Measurements from ENCODE around the gene RNF149.

RNF149 gene

DNA sequence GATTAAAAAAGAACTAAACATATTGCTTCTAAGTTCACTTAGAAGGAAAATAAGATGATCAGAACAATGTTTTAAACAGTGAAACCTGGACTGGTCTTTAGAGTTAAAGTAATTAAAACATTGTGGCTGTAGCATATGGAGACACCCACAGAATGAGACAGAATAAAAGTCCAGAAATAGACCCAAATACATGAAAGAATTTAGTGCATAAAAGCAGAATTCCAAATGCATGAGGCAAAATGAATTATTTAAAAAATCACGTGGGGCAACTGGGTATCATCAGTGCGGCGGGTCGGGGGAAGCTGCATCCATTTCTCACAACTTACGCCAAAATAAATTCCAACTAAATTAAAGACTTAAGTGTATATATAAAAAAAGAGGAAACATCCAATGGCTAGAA, 12.1 kb downstream of the RNF149 start:
- no peak overlapping the region for H3K4me3 ChIP-seq (ENCODE audit: low read depth, low read length)

DNA sequence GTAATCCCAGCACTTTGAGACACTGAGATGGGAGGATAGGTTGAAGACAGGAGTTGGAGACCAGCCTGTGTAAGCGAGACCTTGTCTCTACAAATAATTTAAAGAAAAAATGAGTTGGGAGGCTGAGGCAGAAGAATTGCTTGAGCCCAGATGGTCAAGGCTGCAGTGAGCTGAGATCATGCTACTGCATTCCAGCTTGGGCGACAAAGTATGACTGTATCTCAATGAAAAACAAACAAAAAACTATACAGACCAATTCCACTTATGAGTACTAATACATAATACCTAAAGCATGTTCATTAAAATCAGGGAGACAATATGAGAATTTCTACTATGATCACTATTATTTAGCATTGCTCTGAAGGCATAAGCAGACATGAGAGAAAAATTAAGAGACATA, 12.6 kb downstream of the RNF149 start:
- H3K4me3 ChIP-seq (ENCODE audit: low read depth, low read length) = no peak overlapping the region

- H3K4me3 ChIP-seq (ENCODE audit: low read depth, low read length) = no peak overlapping the region
Measured at GRCh38 chr2:101294861-101295260, 13.6 kb downstream of the RNF149 start.

DNA sequence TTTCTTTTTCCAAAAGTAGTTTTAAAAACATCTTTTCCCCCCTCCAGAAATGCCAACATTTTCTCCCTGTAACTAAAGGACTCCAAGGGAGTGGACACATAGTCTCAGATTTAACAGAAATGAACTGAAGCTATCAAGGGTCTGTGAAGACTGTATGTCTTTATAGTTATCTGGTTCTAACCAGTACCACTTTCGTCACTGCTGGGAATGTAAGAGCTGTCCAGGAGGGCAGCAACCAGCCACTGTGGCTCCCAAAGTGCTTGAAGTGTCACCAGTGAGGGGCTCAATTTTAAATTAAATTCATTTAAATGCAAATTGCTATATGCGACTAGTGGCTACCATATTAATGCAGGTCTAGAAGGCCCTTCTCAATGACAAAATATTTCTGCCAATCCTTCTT, 15.0 kb downstream of the RNF149 start:
- no peak overlapping the region for H3K4me3 ChIP-seq (ENCODE audit: low read depth, low read length)

DNA sequence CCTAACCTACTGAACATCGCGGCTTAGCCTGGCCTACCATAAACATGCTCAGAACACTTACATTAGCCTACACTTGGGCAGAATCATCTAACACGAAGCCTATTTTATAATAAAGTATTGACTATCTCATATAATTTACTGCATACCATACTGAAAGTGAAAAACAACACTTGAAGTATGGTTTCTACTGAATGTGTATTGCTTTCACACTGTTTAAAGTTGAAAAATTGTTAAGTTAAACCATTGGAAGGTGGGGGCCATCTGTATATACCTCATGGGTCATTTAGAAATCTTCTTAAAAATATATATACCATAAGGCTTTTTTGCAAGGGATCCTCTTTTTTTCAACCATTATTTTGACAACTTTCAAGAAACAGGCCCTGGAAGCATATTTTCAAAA, 16.5 kb downstream of the RNF149 start:
- H3K4me3 ChIP-seq (ENCODE audit: low read depth, low read length) = no peak overlapping the region

DNA sequence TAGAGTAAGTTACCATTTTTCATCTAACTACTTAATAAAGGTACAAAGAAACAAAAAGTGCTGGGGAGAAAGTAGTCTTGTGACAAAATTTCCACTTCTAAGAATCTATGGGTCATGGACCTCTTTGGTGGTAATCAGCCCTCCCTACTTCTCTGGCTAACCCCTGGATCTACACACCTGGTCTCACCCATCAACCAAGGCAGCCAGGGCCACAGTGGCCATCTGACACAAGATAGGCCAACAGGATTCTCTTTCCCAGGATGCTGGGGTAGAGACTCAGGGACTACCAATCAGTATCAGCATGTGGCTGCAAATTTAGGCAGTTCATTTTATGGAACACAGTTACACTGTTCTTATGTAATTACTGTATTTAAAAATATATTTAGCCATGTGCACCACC, 17.8 kb downstream of the RNF149 start:
- no peak overlapping the region for H3K4me3 ChIP-seq (ENCODE audit: low read depth, low read length)

GRCh38 chr2:101287303-101287702, 21.2 kb downstream of the RNF149 start:
- no peak overlapping the region for H3K4me3 ChIP-seq (ENCODE audit: low read depth, low read length)

DNA sequence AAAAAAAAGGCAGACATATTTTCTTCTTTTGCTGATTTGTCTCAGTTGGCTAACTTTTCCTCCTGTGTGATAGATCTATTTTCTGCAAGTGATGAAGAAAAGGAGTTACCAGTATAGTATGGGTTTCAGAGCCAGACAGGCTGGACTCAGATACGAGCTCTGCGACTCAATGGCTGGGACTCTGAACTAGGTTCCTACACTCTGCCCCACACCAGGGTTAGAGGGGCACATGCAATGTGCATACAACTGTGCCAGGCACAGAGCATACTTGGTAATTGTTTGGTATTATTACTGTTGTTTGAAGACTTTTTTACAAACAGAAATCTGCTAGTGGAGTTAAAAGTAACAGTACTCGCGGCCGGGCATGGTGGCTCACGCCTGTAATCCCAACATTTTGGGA, 21.8 kb downstream of the RNF149 start:
- no peak overlapping the region for H3K4me3 ChIP-seq (ENCODE audit: low read depth, low read length)

- no peak overlapping the region for H3K4me3 ChIP-seq (ENCODE audit: low read depth, low read length)
Measured at GRCh38 chr2:101282980-101283379, 25.5 kb downstream of the RNF149 start.

GRCh38 chr2:101281482-101281881, 27.0 kb downstream of the RNF149 start:
- H3K4me3 ChIP-seq (ENCODE audit: low read depth, low read length) = no peak overlapping the region

GRCh38 chr2:101278925-101279324, 29.6 kb downstream of the RNF149 start:
- no peak overlapping the region for H3K4me3 ChIP-seq (ENCODE audit: low read depth, low read length)

DNA sequence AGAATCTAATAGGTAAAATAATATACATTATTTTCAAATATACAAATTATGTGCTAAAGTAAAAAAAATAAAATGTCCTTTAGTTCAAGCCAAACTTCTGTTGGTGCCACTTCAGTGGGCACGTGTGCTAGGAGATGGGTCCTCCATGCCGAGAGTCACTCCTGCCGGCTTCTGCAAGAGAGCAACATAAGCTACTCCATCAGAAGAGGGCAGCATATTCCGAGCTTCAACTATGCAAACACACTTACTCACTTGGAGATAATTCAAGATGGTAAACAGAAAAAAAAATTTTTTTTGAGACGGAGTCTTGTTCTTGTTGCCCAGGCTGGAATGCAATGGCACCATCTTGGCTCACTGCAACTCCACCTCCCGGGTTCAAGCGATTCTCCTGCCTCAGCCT, 31.4 kb downstream of the RNF149 start:
- H3K4me3 ChIP-seq (ENCODE audit: low read depth, low read length) = no peak overlapping the region

DNA sequence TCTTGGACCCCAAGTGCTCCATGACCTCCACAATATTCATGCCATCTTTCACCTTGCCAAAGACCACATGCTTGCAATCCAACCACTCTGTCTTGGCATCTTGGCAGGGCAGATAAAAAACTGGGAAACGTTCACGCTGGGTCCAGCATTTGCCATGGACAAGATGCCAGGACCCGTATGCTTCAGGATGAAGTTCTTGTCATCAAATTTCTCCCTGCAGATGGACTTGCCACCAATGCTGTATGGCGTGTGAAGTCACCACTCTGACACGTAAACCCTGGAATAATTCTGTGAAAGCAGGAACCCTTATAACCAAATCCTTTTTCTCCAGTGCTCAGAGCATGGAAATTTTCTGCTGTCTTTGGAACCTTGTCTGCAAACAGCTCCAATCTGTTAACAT, 34.4 kb downstream of the RNF149 start:
- H3K4me3 ChIP-seq (ENCODE audit: low read depth, low read length) = no peak overlapping the region

GRCh38 chr2:101273056-101273455, 35.4 kb downstream of the RNF149 start:
- no peak overlapping the region for H3K4me3 ChIP-seq (ENCODE audit: low read depth, low read length)

GRCh38 chr2:101272045-101272784, 36.3 kb downstream of the RNF149 start:
- no peak overlapping the region for H3K4me3 ChIP-seq (ENCODE audit: low read depth, low read length)

DNA sequence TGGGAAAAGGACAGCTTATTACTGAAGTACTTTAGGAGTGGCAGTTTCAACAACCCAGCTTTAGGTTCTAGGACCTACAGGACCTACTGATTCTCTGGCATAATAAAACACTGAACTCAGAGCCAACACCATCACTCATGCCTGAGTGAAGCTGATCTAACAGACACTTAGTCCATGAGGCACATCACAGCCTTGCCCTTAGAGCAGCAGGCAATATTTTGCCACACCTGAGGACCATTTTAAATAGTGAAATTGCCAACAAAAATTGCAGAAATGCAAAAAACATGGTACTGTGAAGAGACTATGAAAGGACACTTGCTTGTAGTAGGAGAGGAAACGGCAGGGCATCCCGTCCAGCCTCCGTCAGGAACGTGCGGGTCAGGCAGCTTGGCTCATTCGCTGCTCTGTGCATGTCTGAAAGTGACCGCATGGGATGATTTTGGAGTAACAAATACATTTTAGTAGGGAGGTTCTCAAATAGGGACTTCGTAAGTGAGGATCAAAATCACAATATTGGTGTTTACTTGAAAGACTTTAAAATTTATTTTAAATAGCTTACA, 37.7 kb downstream of the RNF149 start:
- no peak overlapping the region for H3K4me3 ChIP-seq (ENCODE audit: low read depth, low read length)

- no peak overlapping the region for H3K4me3 ChIP-seq (ENCODE audit: low read depth, low read length)
Measured at GRCh38 chr2:101267671-101268656, 40.5 kb downstream of the RNF149 start.

GRCh38 chr2:101265893-101266499, 42.5 kb downstream of the RNF149 start:
- H3K4me3 ChIP-seq (ENCODE audit: low read depth, low read length) = no peak overlapping the region

- H3K4me3 ChIP-seq (ENCODE audit: low read depth, low read length) = no peak overlapping the region
Measured at GRCh38 chr2:101264360-101264939, 44.1 kb downstream of the RNF149 start.

- no peak overlapping the region for H3K4me3 ChIP-seq (ENCODE audit: low read depth, low read length)
Measured at GRCh38 chr2:101263377-101263800, 45.1 kb downstream of the RNF149 start.

DNA sequence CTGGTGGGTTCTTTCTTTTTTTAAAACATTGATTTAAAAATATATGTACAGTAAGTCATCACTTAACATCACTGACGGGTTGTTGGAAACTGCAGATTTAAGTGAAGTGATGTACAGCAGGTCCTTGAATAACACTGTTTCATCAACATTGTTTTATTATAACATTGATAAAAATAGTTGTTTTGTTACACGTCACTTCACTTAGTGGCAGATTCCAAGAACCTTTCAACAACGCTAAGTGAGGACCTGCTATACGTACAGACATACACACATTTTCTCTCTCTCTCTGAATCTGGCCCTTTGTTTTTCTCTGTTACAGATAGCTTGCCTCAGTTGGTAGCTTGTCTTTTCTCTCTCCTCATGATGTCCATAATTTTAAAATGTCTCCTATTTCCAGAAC, 46.4 kb downstream of the RNF149 start:
- no peak overlapping the region for H3K4me3 ChIP-seq (ENCODE audit: low read depth, low read length)
